Measurements from ENCODE around the gene WDR81. TPM values are rescaled to one million over a fixed set of nuclear protein-coding genes. Genes with fewer than 3 reads are reported as not detected.

The WDR81 gene
- total RNA-seq, 1 donor from 2014 or later, result 16.2 TPM

GRCh38 chr17:1750628-1751027 lies 26.1 kb downstream of the WDR81 start:
- no peak overlapping the region for H3K27ac Mint-ChIP-seq (ENCODE audit: unreplicated experiment)
- no peaks in the 10 kb centered on the region for H3K36me3 Mint-ChIP-seq (ENCODE audit: low read depth)
- H3K4me3 Mint-ChIP-seq (ENCODE audit: unreplicated experiment), result no peak overlapping the region
- peaks cover 22% of the 10 kb centered on the region for H3K4me1 Mint-ChIP-seq (ENCODE audit: low read depth)
- H3K27me3 Mint-ChIP-seq (ENCODE audit: low read depth), result peaks cover 2% of the 10 kb centered on the region
- no peak for TF ChIP-seq CTCF (IDR thresholded peaks at IDR 0.05)
- H3K9me3 Mint-ChIP-seq (ENCODE audit: low read depth), result no peaks in the 10 kb centered on the region
- no peak for DNase-seq (ENCODE audit: low spot score)

GRCh38 chr17:1752425-1753262 lies 28.1 kb downstream of the WDR81 start:
- no peak for DNase-seq (ENCODE audit: low spot score)
- H3K4me1 Mint-ChIP-seq (ENCODE audit: low read depth), result peaks cover 26% of the 10 kb centered on the region
- H3K4me3 Mint-ChIP-seq (ENCODE audit: unreplicated experiment), result no peak overlapping the region
- no peaks in the 10 kb centered on the region for H3K36me3 Mint-ChIP-seq (ENCODE audit: low read depth)
- no peak for TF ChIP-seq CTCF (IDR thresholded peaks at IDR 0.05)
- no peaks in the 10 kb centered on the region for H3K9me3 Mint-ChIP-seq (ENCODE audit: low read depth)
- H3K27me3 Mint-ChIP-seq (ENCODE audit: low read depth), result peaks cover 4% of the 10 kb centered on the region
- peak overlapping the region; percentile 69 for H3K27ac Mint-ChIP-seq (ENCODE audit: unreplicated experiment)

GRCh38 chr17:1753767-1754429 lies 29.4 kb downstream of the WDR81 start:
- no peaks in the 10 kb centered on the region for H3K36me3 Mint-ChIP-seq (ENCODE audit: low read depth)
- no peak for TF ChIP-seq CTCF (IDR thresholded peaks at IDR 0.05)
- no peak overlapping the region for H3K27ac Mint-ChIP-seq (ENCODE audit: unreplicated experiment)
- no peak overlapping the region for H3K4me3 Mint-ChIP-seq (ENCODE audit: unreplicated experiment)
- peaks cover 26% of the 10 kb centered on the region for H3K4me1 Mint-ChIP-seq (ENCODE audit: low read depth)
- H3K9me3 Mint-ChIP-seq (ENCODE audit: low read depth), result no peaks in the 10 kb centered on the region
- H3K27me3 Mint-ChIP-seq (ENCODE audit: low read depth), result peaks cover 4% of the 10 kb centered on the region
- DNase-seq (ENCODE audit: low spot score), result no peak

- H3K4me3 Mint-ChIP-seq (ENCODE audit: unreplicated experiment), result no peak overlapping the region
- H3K27me3 Mint-ChIP-seq (ENCODE audit: low read depth), result peaks cover 4% of the 10 kb centered on the region
- H3K9me3 Mint-ChIP-seq (ENCODE audit: low read depth), result no peaks in the 10 kb centered on the region
- no peak overlapping the region for H3K27ac Mint-ChIP-seq (ENCODE audit: unreplicated experiment)
- TF ChIP-seq CTCF (IDR thresholded peaks at IDR 0.05), result no peak
- no peak for DNase-seq (ENCODE audit: low spot score)
- peaks cover 26% of the 10 kb centered on the region for H3K4me1 Mint-ChIP-seq (ENCODE audit: low read depth)
- no peaks in the 10 kb centered on the region for H3K36me3 Mint-ChIP-seq (ENCODE audit: low read depth)
Observed at GRCh38 chr17:1754430-1755112, 30.1 kb downstream of the WDR81 start.

GRCh38 chr17:1755252-1755826 lies 30.8 kb downstream of the WDR81 start:
- Mint-ChIP-seq H3K27ac (ENCODE audit: unreplicated experiment) (no peak overlapping the region), H3K9me3 (ENCODE audit: low read depth) (no peaks in the 10 kb centered on the region), H3K27me3 (ENCODE audit: low read depth) (peaks cover 4% of the 10 kb centered on the region), H3K4me1 (ENCODE audit: low read depth) (peaks cover 26% of the 10 kb centered on the region), H3K36me3 (ENCODE audit: low read depth) (no peaks in the 10 kb centered on the region), H3K4me3 (ENCODE audit: unreplicated experiment) (no peak overlapping the region)
- no peak for TF ChIP-seq CTCF (IDR thresholded peaks at IDR 0.05)
- no peak for DNase-seq (ENCODE audit: low spot score)

All from chondrocyte (in vitro differentiated cells).